WERI-Rb-1 (cell line): ENCODE results near the gene UBA52.
A peak's percentile ranks its signal among the peaks of the same experiment; 100 is the strongest.

ENCODE experiments used
- DNase-seq: peaks from one replicate; pipeline ENCODE4 v3.0.0-alpha.2; 2020
- H3K27ac ChIP-seq: fragments of 250-450 bp; sonication (Bioruptor Pico); 2 replicates; pipeline ENCODE4 v1.5.1; 2020; ENCODE audit warnings: mild to moderate bottlenecking, moderate library complexity
- H3K27me3 ChIP-seq: fragments of 250-450 bp; sonication (Bioruptor Pico); 2 replicates; pipeline ENCODE4 v1.5.1; 2021; ENCODE audit warnings: mild to moderate bottlenecking, low read depth, moderate library complexity; ENCODE audit not compliant: insufficient read depth, severe bottlenecking
- H3K36me3 ChIP-seq: fragments of 250-450 bp; sonication (Bioruptor Pico); 2 replicates; pipeline ENCODE4 v1.5.1; 2020; ENCODE audit warnings: mild to moderate bottlenecking, moderate library complexity
- H3K4me3 ChIP-seq: 2 replicates; pipeline ENCODE4 v1.5.1; 2011; ENCODE audit warnings: low read depth, mild to moderate bottlenecking, control low read depth, low read length
- H3K9me3 ChIP-seq: fragments of 250-450 bp; sonication (Bioruptor Pico); 2 replicates; pipeline ENCODE4 v1.5.1; 2021; ENCODE audit warnings: mild to moderate bottlenecking, moderate library complexity; ENCODE audit not compliant: severe bottlenecking
- TF ChIP-seq, protein P1 (sequence below): IDR thresholded peaks from 2 replicates; pipeline ENCODE4 v1.5.1; 2011; ENCODE audit warnings: low read depth, mild to moderate bottlenecking, control low read depth, inconsistent platforms, low read length

The UBA52 gene

DNA sequence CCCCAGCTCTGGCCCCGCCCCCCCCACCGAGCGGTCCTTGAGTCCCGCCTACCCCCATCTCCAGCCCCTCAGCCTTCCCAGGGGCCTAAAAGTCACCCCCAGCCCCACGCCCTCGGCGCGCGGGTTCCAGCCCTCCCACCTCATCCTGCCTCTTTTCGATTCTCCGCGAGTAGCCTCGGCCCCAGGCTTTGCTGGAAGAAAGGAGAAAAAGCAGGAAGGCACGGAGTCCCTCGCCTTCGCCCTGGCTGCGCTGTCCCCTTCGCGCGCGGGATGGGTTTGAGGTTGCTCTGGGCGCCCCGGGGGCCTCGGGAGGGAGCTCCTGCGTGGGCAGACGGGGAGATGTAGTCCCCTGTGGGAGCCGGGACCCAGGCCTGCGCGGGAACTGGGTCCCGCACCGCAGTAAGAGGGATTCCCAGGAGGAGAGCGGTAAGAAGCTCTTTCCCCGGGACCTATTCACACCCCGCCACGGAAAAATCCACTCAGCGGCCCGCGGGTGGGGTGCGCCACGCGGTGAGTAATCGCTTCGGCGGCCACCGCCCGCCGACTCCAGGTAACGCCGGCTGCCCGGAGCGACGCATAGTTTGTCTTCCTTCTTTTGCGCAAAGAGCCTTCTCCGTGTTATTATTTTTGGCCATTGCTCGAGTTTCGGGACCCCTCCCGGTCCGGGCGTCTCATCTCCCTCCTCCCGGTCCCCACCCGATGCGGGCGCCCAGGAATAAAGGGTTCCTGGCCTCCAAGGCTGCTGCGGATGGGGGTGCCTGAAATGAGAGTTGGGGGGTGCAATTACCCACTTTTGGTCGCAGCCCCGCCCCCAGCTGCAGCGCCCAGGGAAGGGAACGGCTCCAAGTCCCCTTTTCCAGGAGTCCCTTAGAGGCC, 35.8 kb downstream of the UBA52 start:
- peak; percentile 33 for DNase-seq
- H3K27me3 ChIP-seq, result peaks cover 52% of the 10 kb centered on the region
- no peaks in the 10 kb centered on the region for H3K9me3 ChIP-seq
- peak overlapping the region; percentile 51 for H3K4me3 ChIP-seq
- no peak overlapping the region for H3K27ac ChIP-seq
- TF ChIP-seq, protein P1, sequence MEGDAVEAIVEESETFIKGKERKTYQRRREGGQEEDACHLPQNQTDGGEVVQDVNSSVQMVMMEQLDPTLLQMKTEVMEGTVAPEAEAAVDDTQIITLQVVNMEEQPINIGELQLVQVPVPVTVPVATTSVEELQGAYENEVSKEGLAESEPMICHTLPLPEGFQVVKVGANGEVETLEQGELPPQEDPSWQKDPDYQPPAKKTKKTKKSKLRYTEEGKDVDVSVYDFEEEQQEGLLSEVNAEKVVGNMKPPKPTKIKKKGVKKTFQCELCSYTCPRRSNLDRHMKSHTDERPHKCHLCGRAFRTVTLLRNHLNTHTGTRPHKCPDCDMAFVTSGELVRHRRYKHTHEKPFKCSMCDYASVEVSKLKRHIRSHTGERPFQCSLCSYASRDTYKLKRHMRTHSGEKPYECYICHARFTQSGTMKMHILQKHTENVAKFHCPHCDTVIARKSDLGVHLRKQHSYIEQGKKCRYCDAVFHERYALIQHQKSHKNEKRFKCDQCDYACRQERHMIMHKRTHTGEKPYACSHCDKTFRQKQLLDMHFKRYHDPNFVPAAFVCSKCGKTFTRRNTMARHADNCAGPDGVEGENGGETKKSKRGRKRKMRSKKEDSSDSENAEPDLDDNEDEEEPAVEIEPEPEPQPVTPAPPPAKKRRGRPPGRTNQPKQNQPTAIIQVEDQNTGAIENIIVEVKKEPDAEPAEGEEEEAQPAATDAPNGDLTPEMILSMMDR, result no peak
- peaks cover 2% of the 10 kb centered on the region; the same call in 1 of the 2 replicates for H3K36me3 ChIP-seq

DNA sequence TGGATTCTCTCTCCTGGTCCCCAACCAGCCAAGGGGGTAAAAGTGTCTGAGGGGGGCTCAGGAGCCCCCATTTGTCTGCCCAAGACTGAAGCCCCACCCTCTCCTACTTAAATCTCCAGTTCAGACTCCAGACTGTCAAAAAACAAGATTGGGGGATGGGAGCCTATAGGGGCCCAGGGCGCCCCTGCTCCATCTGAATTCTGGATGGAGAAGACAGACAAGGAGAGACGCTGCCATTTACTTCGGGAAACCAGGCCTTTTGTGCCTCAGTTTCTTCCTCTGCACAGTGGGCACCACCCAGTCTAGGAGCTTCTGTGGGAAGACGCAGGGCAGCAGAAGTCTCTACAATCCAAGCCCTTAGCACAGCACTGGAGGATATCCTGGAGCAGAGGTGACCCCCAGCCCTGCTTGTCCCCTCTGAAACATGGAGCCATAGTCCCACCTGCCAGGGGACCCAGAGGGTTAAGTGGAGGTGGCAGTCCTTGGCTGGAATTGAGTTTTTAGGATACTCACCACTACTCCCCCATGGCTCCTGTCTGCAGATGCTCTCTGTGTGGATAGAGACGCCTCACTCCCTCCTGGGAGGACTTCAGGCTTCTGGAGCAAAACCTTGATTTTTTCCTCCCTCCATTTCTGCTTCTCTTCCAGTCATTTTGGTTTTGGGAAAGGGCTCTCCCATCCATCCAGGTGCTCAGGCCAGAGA, 36.6 kb downstream of the UBA52 start:
- Histone ChIP-seq H3K4me3 (no peak overlapping the region), H3K9me3 (no peaks in the 10 kb centered on the region), H3K27ac (no peak overlapping the region), H3K36me3 (no peaks in the 10 kb centered on the region), H3K27me3 (peaks cover 60% of the 10 kb centered on the region)
- TF ChIP-seq, protein P1, result no peak
- DNase-seq, result no peak

DNA sequence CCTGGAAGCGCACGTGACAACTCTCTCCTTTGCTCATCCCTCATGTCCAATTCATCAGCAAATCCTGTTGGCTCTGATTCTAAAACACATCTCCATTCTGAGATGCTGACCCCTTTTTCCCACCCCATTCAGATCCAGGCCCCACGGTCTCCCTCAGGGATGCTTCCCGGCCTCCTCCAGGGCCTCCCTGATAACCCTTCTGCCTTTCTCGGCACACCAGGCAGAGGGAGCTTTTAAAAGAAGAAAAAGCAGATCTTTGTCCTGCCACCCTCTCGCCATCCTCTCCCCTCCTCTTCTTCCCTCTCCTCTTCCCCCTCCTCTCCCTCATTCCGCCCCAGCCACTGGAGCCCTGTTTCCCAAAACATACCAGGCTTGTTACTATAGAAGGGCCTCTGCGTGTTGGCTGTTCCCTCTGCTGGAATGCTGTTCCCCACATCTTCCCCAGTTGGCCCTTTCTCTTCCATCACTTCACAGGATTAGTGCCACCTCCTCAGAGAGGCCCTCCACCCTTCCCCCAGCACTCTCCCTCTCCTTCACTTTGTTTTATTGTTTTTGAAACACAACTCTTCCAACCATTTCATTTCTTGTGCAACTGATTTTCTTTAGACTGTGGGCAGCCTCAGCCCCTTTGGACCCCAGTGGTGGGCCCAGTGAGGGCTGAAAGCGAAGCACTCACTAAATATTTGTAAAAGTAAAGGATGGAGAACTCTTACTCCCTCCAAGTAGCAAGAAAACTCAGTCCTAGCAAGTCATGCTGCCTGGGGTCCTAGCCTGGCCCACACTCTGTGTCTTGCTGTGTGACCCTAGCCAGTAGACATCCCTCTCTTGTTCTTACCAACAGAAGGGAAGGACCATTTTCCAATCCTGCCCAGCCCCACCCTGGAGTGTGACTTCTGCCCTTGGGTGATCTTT, 37.4 kb downstream of the UBA52 start:
- H3K4me3 ChIP-seq, result no peak overlapping the region
- TF ChIP-seq, protein P1, result no peak
- no peaks in the 10 kb centered on the region for H3K36me3 ChIP-seq
- DNase-seq, result no peak
- H3K9me3 ChIP-seq, result no peaks in the 10 kb centered on the region
- peaks cover 66% of the 10 kb centered on the region for H3K27me3 ChIP-seq
- no peak overlapping the region for H3K27ac ChIP-seq

DNA sequence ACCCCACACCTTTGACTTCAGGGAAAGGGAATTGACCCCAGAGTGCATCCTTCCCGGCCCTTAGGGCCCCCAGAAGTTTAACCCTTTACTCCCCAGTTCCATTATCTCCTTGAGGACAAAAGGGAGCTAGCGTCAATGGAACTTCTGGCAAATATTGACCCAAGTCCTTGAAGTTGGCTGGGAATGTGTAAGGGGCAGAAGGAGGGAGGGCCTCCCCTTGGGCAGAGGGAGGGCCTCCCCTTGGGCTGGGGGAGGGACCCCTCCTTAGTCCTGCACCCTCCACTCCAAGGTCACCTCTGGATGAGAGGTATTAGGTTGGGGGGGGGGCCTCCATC, 38.0 kb downstream of the UBA52 start:
- H3K9me3 ChIP-seq, result no peaks in the 10 kb centered on the region
- DNase-seq, result no peak
- TF ChIP-seq, protein P1, result no peak
- H3K4me3 ChIP-seq, result no peak overlapping the region
- no peaks in the 10 kb centered on the region for H3K36me3 ChIP-seq
- H3K27ac ChIP-seq, result no peak overlapping the region
- H3K27me3 ChIP-seq, result peaks cover 68% of the 10 kb centered on the region

DNA sequence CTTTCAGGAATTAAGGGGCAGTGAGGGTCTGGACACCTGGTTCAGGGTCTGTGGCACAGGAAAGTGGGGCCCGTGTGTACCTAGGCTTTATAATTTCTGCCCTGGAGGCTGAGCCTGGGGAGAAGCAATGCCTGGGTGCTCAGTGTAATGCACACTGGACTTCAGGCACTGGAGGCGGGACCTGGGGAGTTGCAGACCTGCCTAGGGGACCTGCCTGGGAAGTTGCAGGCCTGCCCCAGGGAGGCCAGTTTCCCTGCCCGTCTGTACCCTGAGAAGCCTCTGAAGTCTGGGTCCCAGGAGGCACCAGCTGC, 38.5 kb downstream of the UBA52 start:
- TF ChIP-seq, protein P1, result no peak
- no peak overlapping the region for H3K4me3 ChIP-seq
- H3K27me3 ChIP-seq, result peaks cover 68% of the 10 kb centered on the region
- no peaks in the 10 kb centered on the region for H3K36me3 ChIP-seq
- H3K27ac ChIP-seq, result no peak overlapping the region
- no peak for DNase-seq
- no peaks in the 10 kb centered on the region for H3K9me3 ChIP-seq
